Measurements from ENCODE around the gene ADRA2C. TPM values are rescaled to one million over a fixed set of nuclear protein-coding genes. Genes with fewer than 3 reads are reported as not detected.

Gene ADRA2C
- total RNA-seq, 1 experiment from 2014 or later = not detected

GRCh38 chr4:3784454-3785291 is 18.5 kb downstream of the ADRA2C start:
- intact Hi-C loops (cut with micrococcal nuclease) = no loop called here
- ChIA-PET CTCF (interaction anchor here (0.6 kb wide), 1 partner anchor 189 kb away, joined by 4 read pairs; no protein-coding TSS in a partner anchor), POLR2A (ENCODE audit: unreplicated experiment) (no interaction called here)
- DNase-seq (no peak), ATAC-seq (no peak; the same call in 1 of the 2 replicates)
- Histone ChIP-seq H3K79me2 (ENCODE audit: low read length) (no peaks in the 10 kb centered on the region), H3K9me2 (replicated peaks; ENCODE audit: low read length) (no peaks in the 10 kb centered on the region), H3K36me3 (ENCODE audit: low read depth, low read length) (no peaks in the 10 kb centered on the region), H3K9me3 (ENCODE audit: low read length) (no peaks in the 10 kb centered on the region), H3K4me3 (ENCODE audit: low read length) (no peak overlapping the region), H4K20me1 (ENCODE audit: low read length) (no peaks in the 10 kb centered on the region), H3K4me2 (ENCODE audit: low read length) (no peak overlapping the region), H3K4me1 (ENCODE audit: insufficient read depth, low read length) (no peaks in the 10 kb centered on the region), H3K9ac (ENCODE audit: low read length) (no peak overlapping the region), H3K27ac (ENCODE audit: low read length) (no peak overlapping the region), H3K27me3 (ENCODE audit: low read length) (no peaks in the 10 kb centered on the region), H3F3A (ENCODE audit: low read length, unreplicated experiment) (no peaks in the 10 kb centered on the region), H2AFZ (ENCODE audit: low read length) (no peak overlapping the region)
- no TSS peak for BruUV-seq (replicated peaks)
- TF ChIP-seq EZH2 (IDR thresholded peaks at IDR 0.05; ENCODE audit: low read length, unreplicated experiment) (no peak), EZH2phosphoT487 (IDR thresholded peaks at IDR 0.05; ENCODE audit: borderline replicate concordance, low read length) (no peak), CTCF (conservative IDR thresholded peaks at IDR 0.05; ENCODE audit: low read depth, low read length) (no peak)

GRCh38 chr4:3785292-3785565 is 19.0 kb downstream of the ADRA2C start:
- ChIA-PET POLR2A (ENCODE audit: unreplicated experiment) (no interaction called here), CTCF (no interaction called here)
- H3K27me3 ChIP-seq (ENCODE audit: low read length) = no peaks in the 10 kb centered on the region
- intact Hi-C loops (cut with micrococcal nuclease) = no loop called here
- no peak overlapping the region for H3K27ac ChIP-seq (ENCODE audit: low read length)
- H4K20me1 ChIP-seq (ENCODE audit: low read length) = no peaks in the 10 kb centered on the region
- ATAC-seq = no peak
- TF ChIP-seq EZH2phosphoT487 (IDR thresholded peaks at IDR 0.05; ENCODE audit: borderline replicate concordance, low read length) (no peak), EZH2 (IDR thresholded peaks at IDR 0.05; ENCODE audit: low read length, unreplicated experiment) (no peak), CTCF (conservative IDR thresholded peaks at IDR 0.05; ENCODE audit: low read depth, low read length) (no peak)
- no peak overlapping the region for H2AFZ ChIP-seq (ENCODE audit: low read length)
- no peaks in the 10 kb centered on the region for H3K9me2 ChIP-seq (replicated peaks; ENCODE audit: low read length)
- BruUV-seq (replicated peaks) = no TSS peak
- H3F3A ChIP-seq (ENCODE audit: low read length, unreplicated experiment) = no peaks in the 10 kb centered on the region
- H3K9ac ChIP-seq (ENCODE audit: low read length) = no peak overlapping the region
- H3K4me3 ChIP-seq (ENCODE audit: low read length) = no peak overlapping the region
- H3K79me2 ChIP-seq (ENCODE audit: low read length) = no peaks in the 10 kb centered on the region
- no peak for DNase-seq
- H3K9me3 ChIP-seq (ENCODE audit: low read length) = no peaks in the 10 kb centered on the region
- H3K4me2 ChIP-seq (ENCODE audit: low read length) = no peak overlapping the region
- H3K4me1 ChIP-seq (ENCODE audit: insufficient read depth, low read length) = no peaks in the 10 kb centered on the region
- H3K36me3 ChIP-seq (ENCODE audit: low read depth, low read length) = no peaks in the 10 kb centered on the region

- no peaks in the 10 kb centered on the region for H3K36me3 ChIP-seq (ENCODE audit: low read depth, low read length)
- no peak overlapping the region for H3K27ac ChIP-seq (ENCODE audit: low read length)
- H3K9ac ChIP-seq (ENCODE audit: low read length) = no peak overlapping the region
- no peaks in the 10 kb centered on the region for H3F3A ChIP-seq (ENCODE audit: low read length, unreplicated experiment)
- no peak overlapping the region for H3K4me3 ChIP-seq (ENCODE audit: low read length)
- ATAC-seq (peak; percentile 24; the same call in 1 of the 2 replicates), DNase-seq (peak; percentile 4)
- H3K4me1 ChIP-seq (ENCODE audit: insufficient read depth, low read length) = no peaks in the 10 kb centered on the region
- H2AFZ ChIP-seq (ENCODE audit: low read length) = no peak overlapping the region
- no peak overlapping the region for H3K4me2 ChIP-seq (ENCODE audit: low read length)
- H4K20me1 ChIP-seq (ENCODE audit: low read length) = no peaks in the 10 kb centered on the region
- no peak for TF ChIP-seq EZH2 (IDR thresholded peaks at IDR 0.05; ENCODE audit: low read length, unreplicated experiment)
- no peaks in the 10 kb centered on the region for H3K9me3 ChIP-seq (ENCODE audit: low read length)
- ChIA-PET CTCF (no interaction called here), POLR2A (ENCODE audit: unreplicated experiment) (no interaction called here)
- no peaks in the 10 kb centered on the region for H3K79me2 ChIP-seq (ENCODE audit: low read length)
- BruUV-seq (replicated peaks) = no TSS peak
- H3K27me3 ChIP-seq (ENCODE audit: low read length) = no peaks in the 10 kb centered on the region
- H3K9me2 ChIP-seq (replicated peaks; ENCODE audit: low read length) = no peaks in the 10 kb centered on the region
- intact Hi-C loops (cut with micrococcal nuclease) = no loop called here
These were observed 20.1 kb downstream of the ADRA2C start for GRCh38 chr4:3786196-3786869.
